NT2/D1 (cell line): ENCODE measurements around the gene CACNB2.

Experiments used
- DNase-seq: peaks from one replicate; pipeline ENCODE4 v3.0.0-alpha.2; 2011; ENCODE audit warnings: low read depth, low spot score
- H3K27me3 ChIP-seq: 2 replicates; pipeline ENCODE4 v1.6.0; 2011; ENCODE audit warnings: mild to moderate bottlenecking; ENCODE audit not compliant: insufficient read length, insufficient read depth
- H3K36me3 ChIP-seq: 2 replicates; pipeline ENCODE4 v1.6.1; 2011; ENCODE audit warnings: mild to moderate bottlenecking, low read length, mixed read lengths; ENCODE audit not compliant: insufficient read depth, insufficient read length
- H3K4me1 ChIP-seq: 2 replicates; pipeline ENCODE4 v1.5.1; 2011; ENCODE audit not compliant: insufficient read depth, insufficient read length
- H3K4me3 ChIP-seq: 2 replicates; pipeline ENCODE4 v1.5.1; 2011; ENCODE audit warnings: low read depth; ENCODE audit not compliant: insufficient read length
- H3K9ac ChIP-seq: 2 replicates; pipeline ENCODE4 v1.6.0; 2011; ENCODE audit warnings: low read depth; ENCODE audit not compliant: insufficient read length
- H3K9me3 ChIP-seq: 2 replicates; pipeline ENCODE4 v1.5.1; 2011; ENCODE audit warnings: mild to moderate bottlenecking, low read length; ENCODE audit not compliant: insufficient read depth
- SUZ12 ChIP-seq: IDR thresholded peaks from 2 replicates; pipeline ENCODE4 v1.6.1; 2011; ENCODE audit not compliant: insufficient read length, insufficient read depth; ENCODE audit errors: extremely low read depth
- YY1 ChIP-seq: IDR thresholded peaks from 2 replicates; pipeline ENCODE4 v1.6.1; 2011; ENCODE audit not compliant: insufficient read length, insufficient read depth
- ZNF274 ChIP-seq: IDR thresholded peaks from 2 replicates; pipeline ENCODE4 v1.6.1; 2011; ENCODE audit warnings: mild to moderate bottlenecking, low read depth, low read length

CACNB2 gene

DNA sequence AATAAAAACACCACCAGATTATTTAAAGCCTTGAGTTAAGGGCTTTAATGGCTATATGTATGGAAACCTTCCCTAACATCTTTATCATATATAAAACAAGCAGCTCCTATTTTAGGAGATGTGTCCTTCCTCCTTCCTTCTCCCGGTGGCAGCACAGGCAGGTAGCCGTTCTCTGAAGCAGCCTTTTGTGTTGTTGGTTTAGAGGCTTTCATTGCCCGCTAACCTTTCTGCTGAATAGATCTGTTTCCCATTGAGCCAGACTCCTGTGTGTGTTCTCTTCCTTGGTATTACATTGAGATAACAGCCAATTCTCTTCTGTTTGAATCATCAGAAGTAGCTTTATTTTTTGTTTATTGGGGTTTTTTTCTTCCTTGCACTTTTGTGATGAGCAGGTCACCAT, 131.3 kb downstream of the CACNB2 start:
- TF ChIP-seq ZNF274 = no peak
- no peak for TF ChIP-seq YY1
- no peak for TF ChIP-seq SUZ12
- Histone ChIP-seq H3K9me3 (no peaks in the 10 kb centered on the region), H3K9ac (no peak overlapping the region), H3K4me3 (no peak overlapping the region), H3K27me3 (no peaks in the 10 kb centered on the region), H3K36me3 (no peaks in the 10 kb centered on the region), H3K4me1 (no peaks in the 10 kb centered on the region)
- no peak for DNase-seq

DNA sequence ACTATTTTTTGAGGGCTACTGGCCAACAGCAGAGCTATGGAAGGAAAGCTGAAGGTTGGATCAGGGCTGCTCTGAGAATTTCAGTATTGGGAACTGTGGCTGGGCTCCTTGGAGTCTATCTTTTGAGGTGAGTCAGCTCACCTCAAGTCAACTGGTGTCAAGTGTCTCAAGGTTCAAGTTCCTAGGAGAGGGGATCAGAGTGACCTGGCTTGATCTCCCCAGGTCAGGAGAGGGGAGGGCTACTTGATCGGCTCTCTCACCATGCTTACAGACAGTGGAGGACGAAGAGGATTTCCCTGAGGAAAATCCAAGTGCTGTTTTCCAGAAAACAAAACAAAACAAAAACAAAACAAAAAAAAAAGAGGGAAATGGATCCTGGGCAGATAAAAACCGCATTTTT, 132.8 kb downstream of the CACNB2 start:
- DNase-seq = no peak
- no peak overlapping the region for H3K9ac ChIP-seq
- TF ChIP-seq ZNF274 (no peak), SUZ12 (no peak), YY1 (no peak)
- no peak overlapping the region for H3K4me3 ChIP-seq
- H3K36me3 ChIP-seq = no peaks in the 10 kb centered on the region
- no peaks in the 10 kb centered on the region for H3K27me3 ChIP-seq
- no peaks in the 10 kb centered on the region for H3K4me1 ChIP-seq
- H3K9me3 ChIP-seq = no peaks in the 10 kb centered on the region

DNA sequence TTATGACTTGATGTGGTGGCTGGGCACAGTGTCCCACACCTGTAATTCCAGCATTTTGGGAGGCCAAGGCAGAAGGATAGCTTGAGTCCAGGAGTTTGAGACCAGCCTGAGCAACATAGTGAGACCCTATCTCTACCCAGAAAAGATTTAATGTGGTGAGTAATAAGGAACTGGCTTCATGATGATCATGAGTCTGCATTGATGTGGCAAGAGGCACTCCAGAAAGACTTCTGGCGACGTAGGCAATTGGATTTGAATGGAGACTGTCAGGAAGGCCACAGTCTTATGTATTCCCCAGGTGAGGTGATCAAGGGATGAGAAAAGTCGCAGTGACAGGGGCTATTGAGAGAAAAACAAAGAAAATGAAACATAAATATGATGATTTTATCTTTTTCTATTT, 138.0 kb downstream of the CACNB2 start:
- no peaks in the 10 kb centered on the region for H3K27me3 ChIP-seq
- peaks cover 5% of the 10 kb centered on the region; the same call in 1 of the 2 replicates for H3K9me3 ChIP-seq
- H3K4me3 ChIP-seq = no peak overlapping the region
- H3K36me3 ChIP-seq = no peaks in the 10 kb centered on the region
- TF ChIP-seq SUZ12 (no peak), ZNF274 (no peak), YY1 (no peak)
- DNase-seq = no peak
- H3K4me1 ChIP-seq = no peaks in the 10 kb centered on the region
- no peak overlapping the region for H3K9ac ChIP-seq

DNA sequence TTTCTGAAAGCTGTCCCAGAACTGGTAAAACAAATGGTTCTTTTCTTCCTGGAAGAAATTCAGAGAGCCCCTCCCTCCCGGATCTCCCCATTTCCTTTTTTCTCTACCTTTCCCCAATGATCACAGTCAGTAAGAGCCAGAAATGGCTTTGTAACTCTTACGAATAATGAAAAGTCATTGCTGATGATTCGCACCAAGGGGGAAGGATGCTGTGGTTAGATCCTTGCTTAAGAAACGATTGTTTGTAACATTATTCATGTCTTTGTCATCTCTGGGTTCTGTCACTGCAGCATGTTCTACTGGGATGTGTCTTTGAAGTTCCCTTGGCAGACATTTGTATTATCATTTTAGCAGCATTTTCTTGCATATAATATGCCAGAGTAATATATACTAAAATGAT, 138.9 kb downstream of the CACNB2 start:
- H3K4me3 ChIP-seq = no peak overlapping the region
- DNase-seq = no peak
- no peak overlapping the region for H3K9ac ChIP-seq
- no peaks in the 10 kb centered on the region for H3K27me3 ChIP-seq
- H3K4me1 ChIP-seq = no peaks in the 10 kb centered on the region
- H3K9me3 ChIP-seq = peaks cover 5% of the 10 kb centered on the region; the same call in 1 of the 2 replicates
- H3K36me3 ChIP-seq = no peaks in the 10 kb centered on the region
- TF ChIP-seq SUZ12 (no peak), YY1 (no peak), ZNF274 (no peak)

DNA sequence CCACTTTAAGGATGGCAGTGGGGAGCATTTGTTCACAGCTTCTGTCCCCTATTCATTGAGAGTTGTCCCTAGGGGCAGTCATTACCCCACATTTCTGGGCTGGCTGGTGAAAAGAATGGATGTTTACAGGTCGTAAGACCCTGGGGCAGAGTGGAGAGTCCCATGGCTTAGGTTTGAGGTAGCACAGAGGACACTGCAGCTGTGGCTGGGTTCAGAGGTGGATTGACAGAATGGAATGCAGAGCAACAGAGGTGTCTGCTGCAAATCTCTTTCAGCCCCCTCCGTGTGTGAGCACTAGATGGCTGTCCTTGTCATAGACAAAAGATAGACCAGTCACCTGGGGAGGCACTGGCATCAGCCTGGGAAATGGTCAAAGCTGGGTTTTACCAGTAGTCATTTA, 141.9 kb downstream of the CACNB2 start:
- H3K4me1 ChIP-seq = no peaks in the 10 kb centered on the region

DNA sequence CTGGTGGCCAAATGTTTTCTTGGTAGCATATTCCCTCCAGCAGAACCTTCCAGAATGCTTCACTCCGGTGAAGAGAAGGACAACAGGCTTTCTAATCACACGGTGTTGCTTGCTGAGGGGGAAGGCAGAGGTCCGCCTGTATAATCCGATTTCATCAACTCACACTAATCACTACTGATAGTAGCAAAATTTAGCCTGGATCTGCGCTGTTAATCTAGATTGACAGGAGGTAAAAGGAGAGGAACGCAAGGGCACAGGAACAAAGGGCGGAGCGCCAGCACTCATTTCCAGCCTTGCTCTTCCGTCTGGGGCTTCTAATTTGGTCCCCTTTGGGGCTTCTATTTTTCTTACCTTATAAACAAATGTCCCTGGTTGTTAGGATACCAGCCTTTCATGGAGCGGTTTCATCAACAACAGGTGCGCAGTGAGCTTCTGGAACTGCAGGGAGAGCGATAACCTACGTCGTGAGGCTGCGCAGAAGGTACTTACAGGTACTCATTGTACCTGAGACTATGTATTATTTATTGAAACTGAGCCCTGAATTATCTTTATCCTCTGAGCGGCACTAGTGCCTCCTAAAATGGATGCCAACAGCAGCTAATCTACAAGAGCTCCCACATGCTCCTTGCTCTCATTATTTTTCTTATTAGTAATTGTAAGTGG, 150.6 kb downstream of the CACNB2 start:
- no peak for DNase-seq
- Histone ChIP-seq H3K9me3 (no peaks in the 10 kb centered on the region), H3K36me3 (no peaks in the 10 kb centered on the region)

More for the DNA sequence above, 141.9 kb downstream of the CACNB2 start:
- DNase-seq = no peak
- H3K27me3 ChIP-seq = no peaks in the 10 kb centered on the region
- H3K4me3 ChIP-seq = no peak overlapping the region
- no peak for TF ChIP-seq ZNF274
- TF ChIP-seq SUZ12 = no peak
- no peak for TF ChIP-seq YY1
- H3K36me3 ChIP-seq = no peaks in the 10 kb centered on the region
- no peak overlapping the region for H3K9ac ChIP-seq
- peaks cover 5% of the 10 kb centered on the region; the same call in 1 of the 2 replicates for H3K9me3 ChIP-seq

DNA sequence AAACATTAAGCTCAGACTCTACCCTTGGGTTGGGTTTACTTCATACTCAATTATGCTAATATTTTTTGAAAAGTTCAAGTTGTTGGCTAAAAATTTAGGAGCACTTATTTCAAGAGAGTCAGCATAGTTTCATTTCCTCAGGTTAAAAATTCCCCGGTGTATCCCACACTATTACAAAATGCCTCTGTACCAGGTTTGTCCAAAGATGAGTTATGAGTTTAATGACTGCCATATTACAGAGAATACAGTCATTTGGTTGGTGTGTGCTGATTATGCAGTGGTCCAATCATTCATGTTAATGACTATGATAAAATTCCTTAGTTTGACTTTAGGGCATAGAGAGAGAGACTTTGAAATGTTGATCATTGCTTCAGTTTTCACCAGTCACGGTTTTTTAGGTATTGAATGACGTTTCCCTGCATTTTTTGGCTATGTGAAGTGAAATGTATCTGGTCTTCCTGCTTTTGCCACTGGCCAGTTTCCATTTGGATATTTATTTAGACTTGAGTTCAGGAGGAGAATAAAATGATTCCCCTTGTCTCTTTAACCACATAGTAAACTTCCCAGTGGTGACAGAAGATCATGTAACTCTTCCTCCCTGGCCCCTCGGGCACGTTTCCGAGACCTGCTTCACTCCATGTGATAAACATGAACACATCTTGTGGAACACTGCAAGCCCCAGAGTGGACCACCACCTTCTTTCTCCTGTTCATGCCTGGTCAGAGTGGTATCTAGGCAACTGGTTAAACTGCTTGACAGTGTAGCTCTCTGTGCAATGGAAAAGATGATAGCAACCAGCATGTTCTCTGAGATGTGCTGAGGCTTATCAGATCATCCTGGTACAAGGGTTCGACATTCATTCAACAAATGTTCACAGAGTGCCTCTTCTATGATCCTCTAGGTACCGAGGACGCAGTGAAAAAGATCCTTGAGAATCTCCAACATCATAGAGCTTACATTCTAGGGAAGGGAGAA, 153.6 kb downstream of the CACNB2 start:
- H3K4me3 ChIP-seq = no peak overlapping the region
- H3K36me3 ChIP-seq = no peaks in the 10 kb centered on the region
- H3K4me1 ChIP-seq = no peaks in the 10 kb centered on the region
- no peaks in the 10 kb centered on the region for H3K9me3 ChIP-seq
- DNase-seq = no peak
- H3K27me3 ChIP-seq = no peaks in the 10 kb centered on the region
- H3K9ac ChIP-seq = no peak overlapping the region
- TF ChIP-seq SUZ12 (no peak), YY1 (no peak), ZNF274 (no peak)

More for the DNA sequence above, 150.6 kb downstream of the CACNB2 start:
- no peaks in the 10 kb centered on the region for H3K4me1 ChIP-seq
- H3K9ac ChIP-seq = no peak overlapping the region
- no peak overlapping the region for H3K4me3 ChIP-seq
- no peak for TF ChIP-seq SUZ12
- TF ChIP-seq YY1 = no peak
- no peak for TF ChIP-seq ZNF274
- no peaks in the 10 kb centered on the region for H3K27me3 ChIP-seq
